ENCODE results near the gene LHX2. TPM values are rescaled to one million over a fixed set of nuclear protein-coding genes. Genes with fewer than 3 reads are reported as not detected.
"Not testable (repeated sequence)": the region's sequence is repeated elsewhere in the genome, so short reads cannot be mapped to it uniquely, and the experiment has no call there.

Gene LHX2
- total and polyA plus RNA-seq, 2 of the 4 experiments (the other 2 are of a cell fraction) = not detected

GRCh38 chr9:123976579-123976978 lies 35.0 kb upstream of the LHX2 start:
- H2BK5ac ChIP-seq (ENCODE audit: low read depth, low read length, poor library complexity, severe bottlenecking); H3K56ac ChIP-seq (ENCODE audit: extremely low read depth, insufficient read depth, low read length); H3K79me1 ChIP-seq (ENCODE audit: low read depth in 1 of 2, low read length in 2 of 2); intact Hi-C loops (cut with micrococcal nuclease); H3K4me3 ChIP-seq (ENCODE audit: insufficient read depth, low read depth, low read length); DNase-seq; CTCF ChIA-PET; dilution Hi-C loops (cut with HindIII; ENCODE audit: low sequenced_read_pairs, unreplicated experiment); H3K4ac ChIP-seq (ENCODE audit: low read depth, low read length); H2BK15ac ChIP-seq (ENCODE audit: low read depth, low read length); H2AFZ ChIP-seq (replicated peaks; ENCODE audit: low read length, poor library complexity); H3K18ac ChIP-seq (ENCODE audit: low read depth, low read length); H4K20me1 ChIP-seq (ENCODE audit: insufficient read depth, low read length); H2AK9ac ChIP-seq (replicated peaks; ENCODE audit: low read depth, low read length, poor library complexity); H3K9me1 ChIP-seq (ENCODE audit: insufficient read depth, low read length); in situ Hi-C loops (cut with MboI; ENCODE audit: low sequenced_read_pairs); H2BK120ac ChIP-seq (ENCODE audit: low read depth, low read length); H3K14ac ChIP-seq (replicated peaks; ENCODE audit: low read depth, low read length); H3K4me1 ChIP-seq (ENCODE audit: control insufficient read depth, insufficient read depth, low read length); H3K23ac ChIP-seq (ENCODE audit: low read depth, low read length); POLR2A ChIA-PET (ENCODE audit: unreplicated experiment); H3K36me3 ChIP-seq (ENCODE audit: control insufficient read depth, insufficient read depth, low read length); H4K8ac ChIP-seq (ENCODE audit: low read depth in 2 of 2, low read length in 2 of 2); H3K9ac ChIP-seq (ENCODE audit: low read depth, low read length); H4K91ac ChIP-seq (ENCODE audit: insufficient read depth, low read depth, low read length); H3K27ac ChIP-seq (ENCODE audit: insufficient read depth, low read length); H2AK5ac ChIP-seq (ENCODE audit: low read depth, low read length); ATAC-seq (ENCODE audit: low read depth); H3K4me2 ChIP-seq (ENCODE audit: low read depth, low read length); BruUV-seq (replicated peaks); H4K5ac ChIP-seq (ENCODE audit: low read depth, low read length); H3K9me3 ChIP-seq (ENCODE audit: control insufficient read depth, insufficient read depth, low read length); H2BK20ac ChIP-seq (ENCODE audit: low read depth, low read length): not testable (repeated sequence)
- peaks cover 32% of the 10 kb centered on the region for H3K27me3 ChIP-seq (ENCODE audit: control insufficient read depth, insufficient read depth, low read length)
- no CpG with 5 or more reads among the region's 9 CpGs for WGBS, 2 experiments (ENCODE audit: extremely low coverage in 2 of 2, insufficient read length in 1 of 2)
